Liver (tissue), 3 donors: Measurements from ENCODE around the gene PTPN23.

Source experiments
- EGR1 ChIP-seq, 2 donors: IDR thresholded peaks; 2 replicates each; pipeline ENCODE4 v1.6.1; 2016 to 2018; ENCODE audit warnings: antibody characterized with exemption in 2 of 2, low read depth in 2 of 2
- JUND ChIP-seq, 2 donors: IDR thresholded peaks; 2 replicates each; pipeline ENCODE4 v1.6.1; 2016; ENCODE audit warnings: antibody characterized with exemption in 2 of 2
- NR2F2 ChIP-seq: IDR thresholded peaks from 2 replicates; pipeline ENCODE4 v1.6.1; 2016; ENCODE audit warnings: antibody characterized with exemption
- RAD21 ChIP-seq, 2 donors: IDR thresholded peaks; 2 replicates each; pipeline ENCODE4 v1.6.1; 2016; ENCODE audit warnings: antibody characterized with exemption in 2 of 2, mild to moderate bottlenecking in 2 of 2
- RXRA ChIP-seq, 2 donors: IDR thresholded peaks; 2 replicates each; pipeline ENCODE4 v1.6.1; 2017 to 2018; ENCODE audit warnings: antibody characterized with exemption in 2 of 2, mild to moderate bottlenecking in 1 of 2
- SP1 ChIP-seq: IDR thresholded peaks from 2 replicates; pipeline ENCODE4 v1.6.1; 2018; ENCODE audit warnings: antibody characterized with exemption, mild to moderate bottlenecking
- TAF1 ChIP-seq: conservative IDR thresholded peaks from 2 replicates; pipeline ENCODE4 v1.6.1; 2016; ENCODE audit warnings: antibody characterized with exemption, mild to moderate bottlenecking
- YY1 ChIP-seq: IDR thresholded peaks from 2 replicates; pipeline ENCODE4 v1.6.1; 2016; ENCODE audit warnings: antibody characterized with exemption, mild to moderate bottlenecking
- TF ChIP-seq, protein P1 (sequence below): IDR thresholded peaks from 2 replicates; pipeline ENCODE4 v1.6.1; 2016; ENCODE audit warnings: antibody characterized with exemption
- TF ChIP-seq, protein P2 (sequence below): fragments of 150-350 bp; IDR thresholded peaks from 2 replicates; pipeline ENCODE4 v1.5.1; 2017; ENCODE audit warnings: improper control_type of control experiment, low read depth, low read length; ENCODE audit not compliant: missing input control
- TF ChIP-seq, protein P3 (sequence below): IDR thresholded peaks from 2 replicates; pipeline ENCODE4 v1.6.1; 2016; ENCODE audit warnings: antibody characterized with exemption
- TF ChIP-seq, protein P4 (sequence below): IDR thresholded peaks from 2 replicates; pipeline ENCODE4 v1.6.1; 2016; ENCODE audit warnings: antibody characterized with exemption
- donor health status: healthy.
- donor health status: healthy.

DNA sequence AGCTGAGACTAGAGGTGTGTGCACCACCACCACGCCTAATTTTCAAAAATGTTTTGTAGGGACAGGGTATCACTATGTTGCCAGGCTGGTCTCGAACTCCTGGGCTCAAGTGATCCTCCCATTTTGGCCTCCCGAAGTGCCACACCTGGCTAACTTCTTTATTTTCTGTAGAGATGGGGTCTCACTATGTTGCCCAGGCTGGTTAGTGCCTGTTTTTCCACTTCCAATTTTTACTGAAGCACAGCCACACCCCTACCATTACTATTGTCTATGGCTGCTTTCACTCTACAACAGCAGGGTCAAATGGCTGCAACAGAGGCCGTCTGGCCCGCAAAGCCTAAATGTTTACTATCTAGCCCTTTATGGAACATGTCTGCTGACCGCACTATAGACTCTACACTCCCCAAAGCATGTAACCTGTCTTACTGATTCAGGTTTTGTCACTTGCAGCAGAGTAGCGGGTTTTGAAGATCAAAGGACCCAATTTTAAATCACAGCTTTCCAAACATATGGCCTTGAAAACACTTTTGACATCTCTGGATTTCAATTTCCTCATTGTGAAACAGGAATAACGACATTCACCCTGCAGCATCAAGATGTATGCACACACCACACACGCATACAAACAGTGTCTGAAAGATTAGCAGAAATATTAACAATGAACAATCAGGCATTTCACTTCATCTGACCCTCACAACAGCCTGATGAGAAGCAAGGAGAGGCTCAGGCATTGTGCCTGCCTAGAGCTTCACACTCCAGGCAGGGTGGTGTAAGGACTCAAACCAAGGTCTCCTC is 48.9 kb downstream of the PTPN23 start:
- TF ChIP-seq, protein P1, sequence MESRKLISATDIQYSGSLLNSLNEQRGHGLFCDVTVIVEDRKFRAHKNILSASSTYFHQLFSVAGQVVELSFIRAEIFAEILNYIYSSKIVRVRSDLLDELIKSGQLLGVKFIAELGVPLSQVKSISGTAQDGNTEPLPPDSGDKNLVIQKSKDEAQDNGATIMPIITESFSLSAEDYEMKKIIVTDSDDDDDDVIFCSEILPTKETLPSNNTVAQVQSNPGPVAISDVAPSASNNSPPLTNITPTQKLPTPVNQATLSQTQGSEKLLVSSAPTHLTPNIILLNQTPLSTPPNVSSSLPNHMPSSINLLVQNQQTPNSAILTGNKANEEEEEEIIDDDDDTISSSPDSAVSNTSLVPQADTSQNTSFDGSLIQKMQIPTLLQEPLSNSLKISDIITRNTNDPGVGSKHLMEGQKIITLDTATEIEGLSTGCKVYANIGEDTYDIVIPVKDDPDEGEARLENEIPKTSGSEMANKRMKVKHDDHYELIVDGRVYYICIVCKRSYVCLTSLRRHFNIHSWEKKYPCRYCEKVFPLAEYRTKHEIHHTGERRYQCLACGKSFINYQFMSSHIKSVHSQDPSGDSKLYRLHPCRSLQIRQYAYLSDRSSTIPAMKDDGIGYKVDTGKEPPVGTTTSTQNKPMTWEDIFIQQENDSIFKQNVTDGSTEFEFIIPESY = no peak
- TF ChIP-seq, protein P2, sequence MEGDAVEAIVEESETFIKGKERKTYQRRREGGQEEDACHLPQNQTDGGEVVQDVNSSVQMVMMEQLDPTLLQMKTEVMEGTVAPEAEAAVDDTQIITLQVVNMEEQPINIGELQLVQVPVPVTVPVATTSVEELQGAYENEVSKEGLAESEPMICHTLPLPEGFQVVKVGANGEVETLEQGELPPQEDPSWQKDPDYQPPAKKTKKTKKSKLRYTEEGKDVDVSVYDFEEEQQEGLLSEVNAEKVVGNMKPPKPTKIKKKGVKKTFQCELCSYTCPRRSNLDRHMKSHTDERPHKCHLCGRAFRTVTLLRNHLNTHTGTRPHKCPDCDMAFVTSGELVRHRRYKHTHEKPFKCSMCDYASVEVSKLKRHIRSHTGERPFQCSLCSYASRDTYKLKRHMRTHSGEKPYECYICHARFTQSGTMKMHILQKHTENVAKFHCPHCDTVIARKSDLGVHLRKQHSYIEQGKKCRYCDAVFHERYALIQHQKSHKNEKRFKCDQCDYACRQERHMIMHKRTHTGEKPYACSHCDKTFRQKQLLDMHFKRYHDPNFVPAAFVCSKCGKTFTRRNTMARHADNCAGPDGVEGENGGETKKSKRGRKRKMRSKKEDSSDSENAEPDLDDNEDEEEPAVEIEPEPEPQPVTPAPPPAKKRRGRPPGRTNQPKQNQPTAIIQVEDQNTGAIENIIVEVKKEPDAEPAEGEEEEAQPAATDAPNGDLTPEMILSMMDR = no peak
- TF ChIP-seq YY1 = no peak
- TF ChIP-seq, protein P3, sequence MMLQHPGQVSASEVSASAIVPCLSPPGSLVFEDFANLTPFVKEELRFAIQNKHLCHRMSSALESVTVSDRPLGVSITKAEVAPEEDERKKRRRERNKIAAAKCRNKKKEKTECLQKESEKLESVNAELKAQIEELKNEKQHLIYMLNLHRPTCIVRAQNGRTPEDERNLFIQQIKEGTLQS = no peak
- TF ChIP-seq, protein P4, sequence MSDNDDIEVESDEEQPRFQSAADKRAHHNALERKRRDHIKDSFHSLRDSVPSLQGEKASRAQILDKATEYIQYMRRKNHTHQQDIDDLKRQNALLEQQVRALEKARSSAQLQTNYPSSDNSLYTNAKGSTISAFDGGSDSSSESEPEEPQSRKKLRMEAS = no peak
- no peak for TF ChIP-seq TAF1
- no peak for TF ChIP-seq RAD21 (IDR thresholded peaks at IDR 0.05)
- TF ChIP-seq NR2F2 = no peak
- no peak for TF ChIP-seq EGR1 (IDR thresholded peaks at IDR 0.05; ENCODE audit: low read depth in 2 of 2)
- TF ChIP-seq SP1 = no peak
- no peak for TF ChIP-seq RXRA (IDR thresholded peaks at IDR 0.05)
- no peak for TF ChIP-seq JUND (IDR thresholded peaks at IDR 0.05)
